HCT116 (cell line): ENCODE measurements around the gene MYO16. TPM values are rescaled to one million over a fixed set of nuclear protein-coding genes. Genes with fewer than 3 reads are reported as not detected.

Experiments used
- ATAC-seq: fragments of 200-7000 bp; cut with Tn5 transposase; 2 replicates; pipeline ENCODE4 v1.9.1; 2020; ENCODE audit warnings: mild to moderate bottlenecking, moderate library complexity
- BruUV-seq: library from RNA; stranded (reverse); fragments of 400-500 nt; replicated peaks from 2 replicates; lab custom pipeline; 2021; lab: Mats Ljungman, UMichigan
- CTCF ChIA-PET: fragments of 300-600 bp; sonication (Branson Sonifier 250); formaldehyde crosslinking; loops from one replicate; lab custom pipeline; 2021; ENCODE audit warnings: antibody characterized with exemption; lab: Charles Lee
- POLR2A ChIA-PET: fragments of 300-600, 350-600 bp; sonication (Branson Sonifier 250); formaldehyde crosslinking; loops from one replicate; lab custom pipeline; 2021; ENCODE audit warnings: antibody characterized with exemption; lab: Charles Lee
- RAD21 ChIA-PET, 2 experiments: fragments of 300-600 bp; sonication (Branson Sonifier 250); formaldehyde crosslinking; loops; one replicate each; lab custom pipeline; 2023; ENCODE audit warnings: low total read pairs in 2 of 2; ENCODE audit not compliant: uncharacterized antibody in 2 of 2, unreplicated experiment in 2 of 2, low non-redundant PET in 1 of 2; lab: Charles Lee
- DNase-seq: peaks from one replicate; pipeline ENCODE4 v3.0.0-alpha.2; 2010; ENCODE audit warnings: low read depth, low spot score
- H2AFZ ChIP-seq: fragments of 200-600 bp; shearing (Covaris generic), sonication (generic); 2 replicates; pipeline ENCODE4 v1.6.1; 2017; ENCODE audit warnings: low read depth, mixed run types, mixed read lengths, antibody characterized with exemption, low read length; ENCODE audit not compliant: poor library complexity, severe bottlenecking
- H3K27ac ChIP-seq: 2 replicates; pipeline ENCODE4 v1.5.1; 2012; ENCODE audit warnings: low read depth, low read length
- H3K27me3 ChIP-seq: fragments of 200-600 bp; sonication (generic); 2 replicates; pipeline ENCODE4 v1.6.1; 2016; ENCODE audit warnings: mixed run types, low read length, mixed read lengths; ENCODE audit not compliant: insufficient read depth
- H3K36me3 ChIP-seq, 2 experiments: fragments of 200-500 bp in 1 of 2; fragments of 200-600 bp in 1 of 2; sonication (Bioruptor generic) in 1 of 2; sonication (generic) in 1 of 2; 2 replicates each; pipeline versions ENCODE4 v1.5.1 to v1.6.1; 2014 to 2016; ENCODE audit warnings: low read length in 2 of 2, inconsistent platforms in 1 of 2, mixed read lengths in 1 of 2, mixed run types in 1 of 2; ENCODE audit not compliant: insufficient read depth in 2 of 2, control insufficient read depth in 1 of 2
- H3K4me1 ChIP-seq, 2 experiments: fragments of 200-600 bp in 1 of 2; sonication (generic) in 1 of 2; 2 replicates each; pipeline versions ENCODE4 v1.5.1 to v1.6.1; 2012 to 2017; ENCODE audit warnings: low read length in 2 of 2, inconsistent platforms in 1 of 2, mild to moderate bottlenecking in 1 of 2, mixed read lengths in 1 of 2, mixed run types in 1 of 2, moderate library complexity in 1 of 2; ENCODE audit not compliant: insufficient read depth in 2 of 2, control insufficient read depth in 1 of 2
- H3K4me2 ChIP-seq: fragments of 200-600 bp; sonication (generic); 2 replicates; pipeline ENCODE4 v1.6.1; 2017; ENCODE audit warnings: mixed run types, low read length, mixed read lengths
- H3K4me3 ChIP-seq, 2 experiments: fragments of 200-600 bp in 1 of 2; sonication (generic) in 1 of 2; replicated peaks in 1 of 2; 2 replicates each; pipeline ENCODE4 v1.5.1; 2011 to 2016; ENCODE audit warnings: low read length in 2 of 2, control low read depth in 1 of 2, low read depth in 1 of 2, mild to moderate bottlenecking in 1 of 2, mixed read lengths in 1 of 2, mixed run types in 1 of 2
- H3K79me2 ChIP-seq: fragments of 200-600 bp; sonication (generic); 2 replicates; pipeline ENCODE4 v1.6.1; 2017; ENCODE audit warnings: mild to moderate bottlenecking, mixed run types, low read length, moderate library complexity, mixed read lengths; ENCODE audit not compliant: insufficient read depth
- H3K9ac ChIP-seq: fragments of 200-600 bp; sonication (generic); 2 replicates; pipeline ENCODE4 v1.6.1; 2016; ENCODE audit warnings: low read length, mixed read lengths
- H3K9me2 ChIP-seq: fragments of 200-600 bp; sonication (generic), shearing (Covaris generic); 2 replicates; pipeline ENCODE4 v1.6.1; 2017; ENCODE audit warnings: mixed run types, mild to moderate bottlenecking, moderate library complexity; ENCODE audit not compliant: insufficient read depth
- H3K9me3 ChIP-seq, 2 experiments: fragments of 200-500 bp in 1 of 2; fragments of 200-600 bp in 1 of 2; sonication (Bioruptor generic) in 1 of 2; sonication (generic) in 1 of 2; 2 replicates each; pipeline ENCODE4 v1.6.1; 2014 to 2017; ENCODE audit warnings: low read length in 2 of 2, mixed read lengths in 2 of 2, inconsistent platforms in 1 of 2, low read depth in 1 of 2, mild to moderate bottlenecking in 1 of 2, mixed run types in 1 of 2, moderate library complexity in 1 of 2; ENCODE audit not compliant: control insufficient read depth in 1 of 2, insufficient read depth in 1 of 2
- H4K20me1 ChIP-seq: fragments of 200-600 bp; sonication (generic), shearing (Covaris generic); 2 replicates; pipeline ENCODE4 v1.6.1; 2017; ENCODE audit warnings: mixed run types, mild to moderate bottlenecking, moderate library complexity; ENCODE audit not compliant: insufficient read depth
- ATF3 ChIP-seq: IDR thresholded peaks from 2 replicates; pipeline ENCODE4 v1.6.1; 2012
- CBX3 ChIP-seq: IDR thresholded peaks from 2 replicates; pipeline ENCODE4 v1.6.1; 2012; ENCODE audit warnings: low read depth
- CEBPB ChIP-seq: IDR thresholded peaks from 2 replicates; pipeline ENCODE4 v1.6.1; 2012; ENCODE audit warnings: low read depth
- CTCF ChIP-seq, 3 experiments: fragments of 200-600 bp in 1 of 3; sonication (generic) in 1 of 3; IDR thresholded peaks in 2 of 3; conservative IDR thresholded peaks in 1 of 3; 2 replicates each; pipeline ENCODE4 v1.5.1; 2012 to 2017; ENCODE audit warnings: low read depth in 2 of 3, low read length in 2 of 3, antibody characterized with exemption in 1 of 3, borderline replicate concordance in 1 of 3, control low read depth in 1 of 3, mild to moderate bottlenecking in 1 of 3, mixed read lengths in 1 of 3, mixed run types in 1 of 3, moderate library complexity in 1 of 3; ENCODE audit not compliant: insufficient read depth in 1 of 3
- EZH2 ChIP-seq: fragments of 200-600 bp; sonication (generic); IDR thresholded peaks from 2 replicates; pipeline ENCODE4 v1.6.1; 2017; ENCODE audit warnings: antibody characterized with exemption, mixed run types
- EZH2phosphoT487 ChIP-seq: fragments of 200-600 bp; IDR thresholded peaks from 2 replicates; pipeline ENCODE4 v1.6.1; 2018; ENCODE audit warnings: antibody characterized with exemption, borderline replicate concordance
- FOSL1 ChIP-seq: IDR thresholded peaks from 2 replicates; pipeline ENCODE4 v1.6.1; 2012; ENCODE audit warnings: low read depth
- JUND ChIP-seq: IDR thresholded peaks from 2 replicates; pipeline ENCODE4 v1.6.1; 2012
- MAX ChIP-seq: IDR thresholded peaks from 2 replicates; pipeline ENCODE4 v1.6.1; 2012
- RAD21 ChIP-seq: IDR thresholded peaks from 2 replicates; pipeline ENCODE4 v1.6.1; 2012; ENCODE audit warnings: low read depth, mild to moderate bottlenecking
- REST ChIP-seq: IDR thresholded peaks from 2 replicates; pipeline ENCODE4 v1.6.1; 2012; ENCODE audit warnings: low read depth
- SIN3A ChIP-seq: IDR thresholded peaks from 2 replicates; pipeline ENCODE4 v1.6.1; 2012; ENCODE audit warnings: low read depth
- TCF7L2 ChIP-seq: IDR thresholded peaks from 2 replicates; pipeline ENCODE4 v1.7.0; 2011; ENCODE audit warnings: borderline replicate concordance, inconsistent platforms; ENCODE audit not compliant: insufficient read depth, insufficient read length; ENCODE audit errors: extremely low read depth
- YY1 ChIP-seq: IDR thresholded peaks from 2 replicates; pipeline ENCODE4 v1.6.1; 2011; ENCODE audit warnings: low read length, low read depth, moderate library complexity, mild to moderate bottlenecking; ENCODE audit not compliant: insufficient replicate concordance; ENCODE audit errors: extremely low read depth
- ZFX ChIP-seq: fragments of 450-650 bp; IDR thresholded peaks from 2 replicates; pipeline ENCODE4 v1.6.1; 2017
- intact Hi-C: fragments of 100-400 bp; cut with micrococcal nuclease; formaldehyde crosslinking; loops from 2 replicates; pipeline ENCODE4 v1.10.0; 2022
- total RNA-seq: library from RNA; stranded (reverse); gene quantifications from one replicate; pipeline ENCODE4 v1.2.1, GENCODE V29; 2021; ENCODE audit not compliant: unreplicated experiment

MYO16 gene
- total RNA-seq, 1 experiment from 2014 or later: 0.07 TPM

GRCh38 chr13:108922108-108922507 lies 292.7 kb downstream of the MYO16 start:
- Histone ChIP-seq H3K9ac (no peak overlapping the region), H3K9me2 (no peaks in the 10 kb centered on the region), H3K9me3 (no peaks in the 10 kb centered on the region), H3K27me3 (no peaks in the 10 kb centered on the region), H3K79me2 (no peaks in the 10 kb centered on the region), H2AFZ (no peak overlapping the region), H3K36me3 (no peaks in the 10 kb centered on the region), H4K20me1 (no peaks in the 10 kb centered on the region), H3K4me3 (no peak overlapping the region), H3K27ac (no peak overlapping the region), H3K4me2 (no peak overlapping the region), H3K4me1 (peaks cover 10 to 13% of the 10 kb centered on the region in 2 experiments; a peak in 3 of 4 replicates)
- no peak for DNase-seq
- no peak for TF ChIP-seq EZH2
- no peak for TF ChIP-seq CTCF (IDR thresholded peaks at IDR 0.05 in 2 of 3, conservative IDR thresholded peaks at IDR 0.05 in 1 of 3; ENCODE audit: borderline replicate concordance in 1 of 3, insufficient read depth in 1 of 3, low read depth in 2 of 3, low read length in 2 of 3)
- TF ChIP-seq TCF7L2: no peak
- no peak for TF ChIP-seq FOSL1
- TF ChIP-seq RAD21: no peak
- TF ChIP-seq CEBPB: no peak
- TF ChIP-seq REST: no peak
- no peak for TF ChIP-seq EZH2phosphoT487
- no peak for TF ChIP-seq JUND
- TF ChIP-seq CBX3: no peak
- TF ChIP-seq SIN3A: no peak
- no peak for TF ChIP-seq ATF3
- no peak for TF ChIP-seq ZFX
- no peak for TF ChIP-seq MAX
- no peak for TF ChIP-seq YY1
- ChIA-PET CTCF (no interaction called here), RAD21 (no interaction called here), POLR2A (no interaction called here)
- no peak for ATAC-seq
- BruUV-seq: no TSS peak
- intact Hi-C loops: no loop called here
